ENCODE data around the gene H19.

The H19 gene

DNA sequence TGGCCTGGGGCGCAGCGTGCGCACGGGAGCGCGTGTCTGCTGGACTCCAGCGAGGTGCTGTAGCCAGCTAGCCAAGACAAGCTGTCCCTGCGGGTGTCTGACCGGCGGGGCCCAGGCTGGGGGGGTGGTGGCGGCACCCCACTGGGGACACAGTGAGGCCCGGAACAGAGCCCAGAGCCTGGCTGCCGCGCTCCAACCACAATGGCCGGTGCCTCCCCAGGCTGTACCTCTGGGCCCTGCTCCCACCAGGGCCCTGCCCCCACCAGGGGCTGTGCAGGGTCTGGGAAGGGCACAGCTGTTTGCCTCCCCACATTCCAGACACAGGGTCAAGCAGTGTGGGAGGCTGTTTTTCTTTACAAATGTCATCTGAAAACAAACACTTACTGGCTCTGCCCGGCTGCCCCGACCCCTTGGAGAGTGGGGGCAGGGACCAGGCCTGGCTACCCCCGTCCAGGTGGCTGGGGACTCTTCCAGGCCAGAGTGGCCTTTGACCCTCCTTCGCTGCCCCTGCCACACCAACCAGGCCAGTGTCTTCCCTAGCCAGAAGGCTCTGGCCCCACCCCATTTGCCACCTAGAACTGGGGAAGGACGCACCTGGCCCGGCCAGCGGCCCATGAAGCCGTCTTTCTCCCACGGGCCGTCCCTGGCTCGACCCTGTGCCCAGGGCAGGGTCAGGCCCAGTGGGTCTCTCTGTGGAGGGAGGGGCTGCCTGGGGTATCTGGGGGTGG, 14.6 kb downstream of the H19 start:
- no peak for DNase-seq

DNA sequence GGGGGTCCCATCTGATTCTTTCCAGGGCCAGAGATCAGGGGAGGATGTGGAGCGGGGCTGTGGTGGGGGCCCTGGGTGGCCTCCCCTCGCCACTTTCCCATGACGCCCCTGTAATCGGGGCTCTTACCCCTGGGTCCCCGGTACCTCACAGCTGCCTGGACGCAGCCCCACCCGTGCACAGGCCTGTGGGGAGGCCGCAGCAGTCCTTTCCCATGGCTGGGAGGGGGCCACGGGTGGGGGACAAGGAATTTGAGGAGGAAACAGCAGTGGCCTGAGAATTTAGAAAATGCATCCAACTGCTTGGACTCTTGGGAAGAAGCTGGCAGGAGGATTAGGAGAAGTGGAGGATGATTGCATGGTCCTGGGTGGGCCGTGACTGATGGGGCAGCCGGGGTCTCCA, 18.0 kb downstream of the H19 start:
- no peak for DNase-seq

DNA sequence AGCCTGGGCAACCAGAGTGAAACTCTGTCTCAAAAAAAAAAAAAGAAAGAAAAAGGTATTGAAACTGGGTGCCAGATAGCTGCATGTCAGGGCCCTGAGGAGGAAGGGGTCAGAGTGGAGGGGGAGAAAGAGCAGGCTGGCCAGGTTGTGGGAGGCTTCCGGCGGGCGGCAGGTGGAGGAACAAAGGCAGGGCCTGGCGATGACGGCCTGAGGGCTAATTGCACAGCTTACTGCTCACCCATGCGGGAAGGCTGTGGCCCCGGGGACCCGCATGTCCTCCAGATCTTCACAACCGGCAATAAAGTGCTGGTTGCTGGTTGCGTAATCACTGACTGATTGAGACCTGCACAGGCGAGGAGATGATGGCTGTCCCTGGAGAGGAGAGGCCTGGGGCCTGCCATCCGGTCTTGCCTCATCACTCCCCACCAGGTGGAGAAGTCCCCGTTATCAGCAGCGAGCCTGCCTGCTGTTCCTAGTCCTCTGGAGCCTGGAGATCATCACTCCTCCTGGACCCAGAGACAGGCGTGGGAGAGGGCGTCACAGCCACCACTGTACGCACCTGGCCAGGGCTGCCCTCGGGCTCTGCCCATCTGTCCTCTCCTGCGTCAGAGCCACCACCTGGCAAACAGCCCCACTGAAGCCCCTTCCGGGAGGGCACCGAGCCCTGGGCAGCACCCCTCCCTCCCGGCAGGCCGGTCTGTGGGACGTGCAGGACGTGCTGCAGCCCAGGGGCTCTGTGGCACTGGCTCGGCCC, 18.7 kb downstream of the H19 start:
- no peak for DNase-seq

DNA sequence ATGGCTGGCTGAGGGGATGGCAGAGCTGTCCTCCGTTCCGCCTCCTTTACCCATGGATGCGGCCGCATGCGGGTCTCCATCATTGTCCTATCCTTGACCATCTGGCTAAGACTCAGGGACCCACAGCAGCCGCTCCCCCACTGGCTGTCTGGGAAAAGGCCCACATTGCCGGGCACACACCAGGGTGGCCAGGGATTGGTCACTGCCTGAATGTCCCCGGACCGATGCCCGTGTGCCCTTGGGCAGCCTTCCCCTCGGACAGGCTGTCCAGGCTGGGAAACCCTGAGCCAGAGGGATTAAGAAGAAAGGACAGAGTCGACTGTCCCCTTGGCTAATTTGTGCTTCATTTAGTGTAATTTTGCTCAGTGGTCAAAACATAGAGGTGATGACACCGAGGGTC, 22.5 kb downstream of the H19 start:
- no peak for DNase-seq

DNA sequence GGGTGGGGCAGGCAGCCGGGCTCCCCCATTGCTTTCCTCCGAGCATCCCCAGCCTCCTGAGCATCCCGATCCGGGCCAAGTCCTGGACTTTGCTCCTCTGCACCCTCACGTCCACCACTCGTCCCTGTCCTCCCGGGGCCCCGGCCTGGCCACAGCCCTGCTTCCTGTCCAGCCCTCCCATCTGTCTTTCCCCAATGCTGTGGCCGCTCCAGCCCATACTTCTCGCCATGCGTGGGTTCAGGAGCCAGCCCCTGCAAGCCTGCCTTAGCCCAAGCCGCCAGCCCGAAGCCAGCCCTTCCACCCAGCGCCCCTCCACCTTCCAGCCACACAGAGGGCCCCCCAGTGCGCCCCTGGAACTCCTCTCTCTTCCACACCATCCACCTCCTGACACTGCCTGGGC, 26.7 kb downstream of the H19 start:
- DNase-seq: no peak

DNA sequence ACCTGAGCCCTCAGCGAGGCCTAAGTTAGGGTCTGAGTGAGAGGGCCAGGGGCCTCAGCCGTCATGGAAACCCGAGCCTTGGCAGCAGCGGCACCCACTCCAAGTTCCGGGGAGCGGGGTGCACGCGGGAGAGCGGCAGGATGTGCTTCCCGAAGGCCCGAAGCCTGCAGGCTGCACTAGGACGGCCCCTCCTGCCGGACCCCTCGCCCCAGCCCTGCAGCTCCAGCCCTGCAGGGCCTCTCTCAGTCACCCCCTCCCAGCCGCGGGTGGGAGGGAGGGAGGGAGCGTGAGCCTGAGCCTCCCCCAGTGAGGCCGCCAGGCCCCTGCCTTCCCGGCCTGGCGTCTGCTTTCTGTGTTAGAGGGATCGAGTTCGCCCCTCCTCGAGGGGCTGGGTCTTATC, 27.9 kb downstream of the H19 start:
- DNase-seq: no peak

DNA sequence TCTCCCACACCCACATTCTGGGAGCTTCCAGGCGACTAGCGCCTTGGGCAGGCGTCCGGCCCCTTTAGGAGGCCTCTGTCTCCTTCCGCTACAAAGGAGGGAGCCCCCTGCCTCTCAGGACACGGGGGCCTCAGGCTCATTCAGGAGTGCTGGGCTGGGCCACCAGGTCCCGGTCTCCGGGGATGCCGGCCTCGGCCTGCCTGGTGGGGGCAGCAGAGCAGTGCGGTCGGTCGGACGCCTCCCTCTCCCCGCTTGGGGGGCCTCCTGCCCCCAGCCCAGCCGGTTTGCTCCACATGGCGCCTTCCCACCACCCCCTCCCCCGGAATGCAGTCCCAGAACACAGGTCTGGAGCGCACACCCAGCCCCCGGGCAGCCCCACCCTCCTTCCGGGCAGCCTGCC, 28.6 kb downstream of the H19 start:
- DNase-seq: no peak

DNA sequence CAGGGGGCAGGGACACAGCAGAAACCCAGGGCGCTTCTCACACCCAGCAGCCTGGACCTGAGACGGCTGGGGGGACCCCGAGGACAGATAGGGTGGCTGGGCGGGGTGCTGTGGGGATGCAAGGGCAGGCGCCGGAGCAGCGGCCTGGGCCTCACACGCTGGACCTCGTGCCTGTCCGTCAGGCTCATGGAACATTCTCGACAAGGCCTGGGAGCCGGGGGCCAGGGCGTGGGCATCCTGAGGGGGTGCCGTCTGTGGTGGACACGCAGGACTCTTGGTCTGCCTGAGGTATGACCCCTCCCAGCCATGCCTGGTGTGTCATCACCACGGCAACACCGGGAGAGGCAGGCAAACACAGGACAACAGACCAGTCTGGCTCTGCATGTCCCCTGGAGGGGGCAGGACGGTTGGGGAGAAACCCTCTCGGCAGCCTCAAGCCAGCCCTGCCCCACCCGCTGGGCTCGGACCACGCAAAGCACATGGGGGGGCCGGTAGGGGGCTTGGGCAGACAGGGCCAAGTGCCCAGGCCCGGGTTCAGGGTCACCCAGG, 29.1 kb downstream of the H19 start:
- no peak for DNase-seq

DNA sequence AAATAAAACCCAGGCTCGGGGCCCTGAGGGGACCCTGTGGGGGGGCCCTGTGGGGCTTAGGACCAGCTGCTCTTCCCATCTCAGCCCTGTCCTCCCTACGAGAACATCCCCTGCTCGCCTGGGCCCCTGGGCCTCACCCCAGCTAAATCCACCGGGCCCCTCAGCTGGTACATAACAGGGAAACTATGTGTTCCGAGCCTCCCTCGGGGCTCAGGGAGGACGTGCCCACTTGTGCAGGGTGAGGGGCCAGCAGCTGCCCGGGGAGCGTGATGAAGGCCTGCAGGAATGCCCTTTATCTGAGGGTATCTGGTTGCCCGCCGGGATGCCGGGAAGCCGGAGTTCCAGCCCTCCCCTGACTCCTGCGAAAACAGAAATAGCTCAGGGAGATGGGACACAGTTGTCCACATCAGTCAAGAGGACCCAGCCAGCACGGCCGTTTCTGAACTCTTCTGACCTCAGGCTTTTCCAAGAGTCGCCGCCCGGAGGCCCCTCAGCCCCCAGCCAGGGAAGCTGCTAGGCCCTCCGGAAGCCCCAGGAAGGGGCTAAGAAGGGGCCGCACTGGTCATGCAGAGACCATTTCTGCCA, 29.9 kb downstream of the H19 start:
- no peak for DNase-seq

DNA sequence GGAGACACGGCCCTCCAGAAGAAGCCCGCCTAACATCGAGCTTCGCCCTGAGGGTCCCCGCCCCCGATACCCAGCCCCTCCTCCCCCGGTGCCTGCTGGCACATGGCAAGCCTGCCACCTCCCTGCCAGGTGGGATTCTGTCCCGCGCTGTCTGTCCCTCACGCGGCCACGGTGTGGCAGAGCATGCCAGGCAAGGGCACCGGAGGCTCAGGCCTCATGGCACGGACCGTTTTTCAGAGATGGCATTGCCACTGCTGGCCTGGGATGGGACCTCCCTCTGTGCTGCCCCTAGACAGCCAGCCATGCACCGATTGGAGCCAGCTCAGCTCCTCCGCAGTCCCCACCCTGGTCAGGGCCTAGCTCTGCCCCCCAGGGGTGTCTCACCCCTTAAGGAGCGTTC, 31.1 kb downstream of the H19 start:
- no peak for DNase-seq

DNA sequence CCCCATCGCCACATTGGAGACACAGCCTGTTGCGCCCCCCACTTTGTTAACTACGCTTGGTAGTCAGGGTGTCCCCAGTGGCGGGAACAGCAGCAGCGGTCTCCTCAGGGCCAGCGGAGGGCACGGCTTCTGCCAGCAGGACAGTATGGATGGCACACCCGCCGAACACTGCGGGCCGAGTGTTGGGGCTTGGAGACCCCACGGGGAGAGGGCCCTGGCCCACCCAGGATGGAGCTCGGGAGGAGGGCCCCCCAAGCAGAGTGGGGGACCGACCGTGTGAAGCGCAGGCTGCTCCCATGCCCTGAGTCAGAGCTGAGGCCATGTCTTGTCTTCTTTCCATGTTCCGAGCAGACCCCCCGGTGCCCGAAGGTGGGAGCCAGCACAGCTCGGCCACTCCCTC, 32.7 kb downstream of the H19 start:
- no peak for DNase-seq

DNA sequence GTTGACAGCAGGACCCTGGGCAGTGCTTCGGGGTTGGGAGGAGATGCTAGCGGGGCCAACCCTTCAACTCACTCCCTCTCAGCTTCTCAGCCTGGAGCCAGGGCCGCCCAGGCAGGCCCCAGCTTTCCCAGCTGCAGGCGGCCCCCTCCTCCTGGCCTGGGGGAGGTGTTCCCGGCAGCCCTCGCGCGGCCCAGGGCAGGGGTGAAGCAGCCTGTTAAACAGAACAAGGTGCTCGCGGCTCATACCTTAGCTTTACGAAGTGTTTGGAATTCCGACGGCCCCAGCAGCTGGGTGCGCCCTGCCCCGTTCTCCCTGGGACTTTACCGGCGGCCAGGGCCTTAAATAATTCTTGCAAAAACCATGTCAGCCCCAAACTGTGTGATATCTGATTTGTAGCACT, 33.3 kb downstream of the H19 start:
- DNase-seq: no peak

DNA sequence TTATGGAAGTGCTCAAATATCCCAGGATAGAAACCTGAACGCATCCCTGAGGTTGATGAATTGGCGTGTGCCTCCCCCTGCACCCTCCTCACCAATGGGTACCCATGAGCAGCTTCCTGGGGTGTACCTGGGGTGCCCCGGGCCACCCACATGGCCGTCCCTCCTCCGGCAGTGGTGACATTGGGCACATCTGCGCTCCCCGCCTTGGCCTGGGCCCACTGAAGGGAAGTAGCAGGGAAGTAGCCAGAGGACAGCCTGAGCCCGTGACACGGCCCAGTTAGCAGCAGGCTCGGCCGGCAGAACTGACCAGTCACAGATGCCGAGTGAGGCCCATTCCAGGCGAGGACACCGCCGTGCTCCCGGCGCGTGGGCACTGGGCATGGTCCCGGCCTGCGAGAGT, 33.8 kb downstream of the H19 start:
- DNase-seq: no peak

DNA sequence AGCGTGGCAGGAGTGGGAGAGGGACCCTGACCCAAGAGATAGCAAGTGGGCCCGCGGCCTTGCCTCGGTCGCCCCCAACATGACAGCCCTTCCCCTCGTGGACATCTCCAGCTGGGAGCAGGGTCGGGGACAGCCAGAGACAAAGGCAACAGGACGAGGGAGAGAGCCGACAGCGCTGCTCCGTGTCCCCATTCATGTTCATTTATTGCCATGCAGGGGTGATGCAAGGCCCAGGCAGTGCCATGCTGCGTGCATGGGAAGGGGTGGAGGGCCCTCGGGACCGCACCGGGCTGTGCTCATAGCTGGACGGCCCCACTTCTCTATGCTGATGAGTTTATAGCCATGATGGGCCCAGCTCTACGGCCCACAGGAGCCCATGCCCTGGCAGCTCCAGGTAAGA, 37.9 kb downstream of the H19 start:
- no peak for DNase-seq

DNA sequence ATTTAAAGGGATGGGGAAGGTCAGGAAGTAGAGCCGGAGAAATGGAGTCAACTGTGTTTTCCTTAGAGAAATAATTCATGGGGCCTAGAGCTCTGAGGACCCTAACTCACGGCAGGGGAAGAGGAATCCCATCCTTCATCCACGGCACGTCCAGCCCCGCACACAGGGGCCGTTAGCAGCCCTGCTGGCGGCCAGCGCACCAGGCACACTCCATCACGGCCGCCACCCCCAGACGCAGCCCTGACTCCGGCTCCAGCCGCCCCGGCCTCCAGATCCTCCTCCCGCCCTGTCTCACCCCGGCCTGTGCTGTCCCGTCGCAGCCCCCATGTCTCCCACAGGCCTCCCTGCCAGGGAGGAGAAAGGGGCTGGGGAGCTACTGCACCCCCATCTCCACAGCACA, 39.3 kb downstream of the H19 start:
- no peak for DNase-seq

DNA sequence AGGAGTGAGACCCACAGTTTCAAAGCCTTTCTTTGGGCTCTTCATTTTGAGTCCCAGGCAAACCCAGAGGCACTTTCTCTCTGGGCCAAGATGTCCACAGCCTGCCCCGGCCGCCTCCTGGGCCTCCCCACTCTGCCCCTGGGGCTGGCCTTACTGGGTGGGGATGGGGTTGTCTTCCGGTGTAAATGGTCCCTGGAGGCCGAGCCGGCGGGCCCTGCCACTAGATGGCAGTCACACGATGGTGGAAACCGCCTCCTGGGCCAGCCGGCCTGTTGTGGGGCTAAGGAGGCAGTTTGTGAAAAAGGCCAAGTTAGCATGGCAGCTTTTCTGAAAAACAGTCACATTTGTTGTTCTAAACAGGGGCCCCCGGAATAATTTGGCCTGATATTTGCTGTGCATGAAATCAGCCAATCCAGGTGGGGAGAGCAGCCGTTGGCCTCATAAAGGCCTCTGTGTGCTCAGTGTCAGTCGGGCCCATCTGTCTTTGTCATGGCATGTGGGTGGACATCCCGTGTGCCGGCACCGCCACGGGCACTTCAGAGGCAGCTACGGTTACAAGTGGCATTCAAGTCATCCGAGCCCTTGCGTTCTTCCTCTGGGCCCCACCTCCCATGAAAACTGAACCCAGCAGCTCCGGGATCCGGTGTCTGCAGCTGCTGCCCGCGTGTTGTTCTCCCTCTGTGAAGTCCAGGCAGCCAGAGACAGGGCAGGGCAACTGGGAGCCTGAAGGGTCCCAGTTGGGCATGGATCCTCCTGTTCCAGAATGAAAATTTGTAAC, 44.0 kb downstream of the H19 start:
- DNase-seq: no peak

DNA sequence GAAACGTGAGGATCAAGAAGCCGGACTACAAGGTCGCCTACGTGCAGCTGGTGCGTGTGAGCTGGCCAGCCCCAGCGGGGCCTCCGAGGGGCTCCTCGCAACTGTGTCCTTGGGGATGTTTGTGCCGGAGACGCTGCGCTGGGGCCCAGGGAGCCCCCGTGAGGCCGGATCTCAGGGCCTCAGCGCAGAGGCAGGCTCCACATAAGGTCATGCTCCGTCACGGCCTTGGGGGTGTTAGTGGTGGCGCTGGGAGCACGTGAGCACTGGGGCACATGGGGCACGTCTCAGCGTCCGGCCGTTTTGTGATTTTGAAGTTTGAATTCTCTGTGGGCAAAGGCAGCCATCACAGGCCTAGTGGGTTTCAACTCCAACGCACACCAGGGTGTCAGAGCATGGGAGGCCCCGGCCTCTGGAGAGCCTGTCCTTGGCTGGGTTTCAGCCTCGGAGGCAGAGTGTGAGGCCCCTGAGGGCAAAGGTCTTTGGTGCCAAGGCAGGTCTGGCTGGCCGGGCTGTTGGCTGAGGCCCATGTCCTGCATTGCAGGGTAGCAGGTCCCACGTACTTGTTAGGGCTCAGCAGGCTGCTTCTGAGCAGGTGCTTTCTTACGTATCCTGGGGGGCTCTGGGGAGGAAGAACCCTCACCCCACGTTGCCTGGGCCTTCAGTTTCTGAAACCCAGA, 44.7 kb downstream of the H19 start:
- no peak for DNase-seq

DNA sequence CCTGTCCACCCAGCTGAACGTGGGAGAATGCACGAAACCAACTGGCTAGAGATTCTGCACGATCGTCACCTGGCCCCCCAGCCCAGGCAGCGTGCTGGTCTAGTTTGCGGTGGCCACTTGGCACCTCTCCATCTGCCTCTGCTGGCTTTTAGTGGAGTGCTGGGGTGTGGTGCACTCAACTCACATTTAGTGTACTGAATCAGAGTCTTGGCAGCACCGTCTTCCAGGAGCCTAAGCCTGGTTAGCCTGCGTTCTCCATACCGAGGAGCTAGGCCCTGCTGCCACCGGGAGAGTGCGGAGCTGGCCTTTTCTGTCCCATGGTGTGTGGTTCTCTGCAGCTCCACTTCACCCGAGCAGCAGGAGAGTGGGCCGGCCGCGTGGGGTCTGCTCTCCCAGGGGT, 47.7 kb downstream of the H19 start:
- no peak for DNase-seq

DNA sequence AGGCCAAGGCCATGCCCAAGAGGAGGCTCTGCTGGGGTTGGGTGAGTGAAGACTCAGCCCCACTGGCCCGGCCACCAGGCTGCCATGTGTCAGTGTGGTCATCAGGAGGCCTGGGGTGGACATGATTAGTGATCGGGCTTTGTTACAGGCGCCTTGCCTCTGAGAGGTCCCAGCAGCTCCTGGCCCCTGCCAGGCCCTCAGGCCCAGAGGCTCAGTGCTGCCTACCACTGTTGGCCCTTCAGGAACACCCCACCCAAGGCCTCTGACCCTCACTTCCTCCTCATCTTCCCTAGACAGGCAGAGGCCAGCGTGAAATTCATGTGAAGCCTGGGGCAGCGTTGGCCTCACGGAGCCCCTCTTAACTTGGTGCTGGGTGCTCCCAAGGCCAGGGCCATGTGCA, 48.3 kb downstream of the H19 start:
- DNase-seq: no peak

DNA sequence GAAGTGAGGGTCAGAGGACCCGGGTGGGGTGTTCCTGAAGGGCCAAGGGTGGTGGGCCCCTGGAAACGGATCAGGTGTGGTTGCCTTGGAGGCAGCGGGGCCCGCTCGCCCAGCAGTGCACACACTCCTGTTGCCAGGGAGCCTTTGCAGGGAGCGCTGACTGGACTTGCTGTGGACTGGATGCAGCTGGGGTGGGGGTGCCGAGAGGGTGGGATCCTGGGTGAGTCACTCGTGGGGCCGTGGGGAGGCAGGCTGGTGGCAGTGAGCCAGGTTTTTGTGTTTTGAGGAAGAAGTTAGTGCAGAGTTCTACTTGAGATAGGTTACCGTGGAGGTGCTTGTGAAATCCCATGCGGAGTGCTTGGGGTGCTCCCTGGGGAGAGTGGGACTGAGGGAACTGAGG, 49.3 kb downstream of the H19 start:
- no peak for DNase-seq

DNA sequence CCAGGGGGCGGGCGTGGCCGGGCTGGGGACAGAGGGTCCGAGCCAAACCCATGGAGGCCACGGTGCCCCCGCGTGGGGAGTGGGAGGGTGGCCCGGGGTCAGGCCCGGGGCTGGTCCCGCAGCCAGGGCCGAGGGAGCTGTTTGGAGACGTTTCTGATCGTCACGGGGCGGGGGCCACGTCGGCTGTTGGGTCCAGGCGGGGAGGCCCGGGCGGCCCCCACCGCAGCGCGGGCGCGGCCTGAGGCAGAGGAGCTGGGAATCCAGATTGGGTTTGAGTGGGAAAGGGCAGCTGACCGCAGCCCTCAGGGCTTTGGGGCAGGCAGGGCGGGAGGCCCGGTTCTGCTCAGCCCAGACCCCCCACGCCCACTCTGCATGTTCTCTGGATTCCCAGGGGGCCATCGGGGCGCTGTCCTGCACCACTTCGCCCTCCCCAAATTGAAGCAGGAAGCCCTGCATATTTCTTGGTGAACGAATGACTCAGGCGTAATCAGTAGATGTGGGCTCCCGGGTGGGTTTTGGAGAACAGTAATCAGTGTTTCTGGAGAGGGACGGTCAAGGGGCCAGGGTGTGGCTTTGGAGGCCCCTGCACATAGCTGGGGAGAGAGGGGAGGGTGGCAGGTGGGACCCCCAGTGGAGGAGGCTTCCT, 49.9 kb downstream of the H19 start:
- DNase-seq: no peak

DNA sequence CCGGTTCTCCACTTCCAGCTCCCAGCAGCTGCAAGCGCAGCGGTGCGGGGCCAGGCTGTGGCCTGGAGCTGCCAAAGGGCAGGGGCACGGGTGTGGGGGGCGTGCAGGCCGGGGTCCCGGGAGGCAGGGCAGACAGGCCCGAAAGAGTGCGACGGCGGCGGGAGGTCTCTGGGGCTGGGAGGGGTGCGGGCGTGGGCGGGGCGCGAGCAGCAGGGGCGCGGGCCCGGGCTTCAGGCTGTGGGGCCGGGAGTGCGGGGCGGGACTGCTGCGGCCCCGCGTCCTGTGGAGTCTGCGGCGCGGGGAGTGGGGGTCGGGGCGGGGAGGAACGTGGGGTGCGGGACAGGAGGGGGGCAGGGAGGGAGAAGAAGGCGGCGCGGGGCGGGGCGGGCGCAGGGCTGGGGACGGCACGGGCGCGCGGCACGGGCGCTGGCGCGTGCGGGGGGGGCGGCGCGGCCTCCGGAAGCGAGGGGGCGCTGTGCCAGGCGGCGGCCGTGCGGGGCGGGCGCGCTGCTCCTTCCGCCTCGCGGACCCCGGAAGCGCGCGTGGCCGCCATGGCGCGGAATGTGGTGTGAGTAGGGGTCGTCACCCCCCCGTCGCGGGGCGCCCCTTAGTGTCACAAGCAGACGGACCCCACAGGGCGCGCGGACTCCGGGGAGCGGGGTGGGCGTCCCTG, 50.7 kb downstream of the H19 start, which contains the start of gene MRPL23:
Gene MRPL23 (plus strand): TSS at position 521 of the 673 bp plus-strand sequence. CDS start 31 bp downstream, at position 552.
- no peak for DNase-seq

Data from HCEC 1CT (cell line).